ENCODE measurements around the gene KRT10.
"Not testable (repeated sequence)": the region's sequence is repeated elsewhere in the genome, so short reads cannot be mapped to it uniquely, and the experiment has no call there.

The KRT10 gene

DNA sequence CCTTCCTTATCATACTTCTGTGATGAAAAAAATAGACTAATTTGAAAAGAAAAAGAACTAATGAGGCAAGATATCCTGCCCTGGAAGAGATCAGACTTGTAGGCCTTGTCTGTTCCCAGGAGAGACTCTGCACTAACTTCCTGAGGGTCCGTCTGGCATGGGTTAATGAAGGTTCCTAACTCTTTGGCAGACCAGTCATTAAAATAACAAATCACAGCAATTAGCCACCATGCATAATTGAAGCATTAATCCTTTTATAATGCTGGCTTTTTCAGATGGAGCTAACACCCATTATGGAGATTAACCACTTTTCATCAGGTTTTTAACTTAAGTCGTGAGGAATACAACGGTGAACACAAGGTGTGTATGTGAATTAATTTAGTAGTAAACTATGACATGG, 10.4 kb upstream of the KRT10 start:
- no peak for DNase-seq

DNA sequence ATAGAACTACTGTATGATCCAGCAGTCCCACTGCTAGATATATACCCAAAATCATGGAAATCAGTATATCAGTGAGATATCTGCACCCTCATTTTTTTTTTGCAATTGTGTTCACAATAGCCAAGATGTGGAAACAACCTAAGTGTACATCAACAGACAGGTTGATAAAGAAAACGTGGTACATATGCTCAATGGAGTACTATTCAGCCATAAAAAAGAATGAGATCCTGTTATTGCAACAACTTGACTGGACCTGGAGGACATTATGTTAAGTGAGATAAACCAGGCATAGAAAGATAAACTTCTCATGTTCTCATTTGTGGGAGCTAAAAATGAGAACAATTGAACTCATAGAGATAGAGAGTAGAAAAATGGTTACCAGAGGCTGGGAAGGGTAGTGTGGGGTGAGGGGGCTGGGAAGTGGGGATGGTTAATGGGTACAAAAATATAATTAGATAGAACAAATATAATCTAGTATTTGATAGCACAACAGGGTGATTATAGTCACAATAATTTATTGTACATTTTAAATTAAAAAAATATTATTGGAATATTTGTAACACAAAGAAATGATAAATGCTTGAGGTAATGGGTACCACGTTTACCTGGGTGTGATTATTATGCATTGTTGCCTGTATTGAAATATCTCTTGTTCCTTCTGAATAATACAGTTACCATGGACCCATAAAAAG, 7.8 kb upstream of the KRT10 start:
- no peak for DNase-seq

DNA sequence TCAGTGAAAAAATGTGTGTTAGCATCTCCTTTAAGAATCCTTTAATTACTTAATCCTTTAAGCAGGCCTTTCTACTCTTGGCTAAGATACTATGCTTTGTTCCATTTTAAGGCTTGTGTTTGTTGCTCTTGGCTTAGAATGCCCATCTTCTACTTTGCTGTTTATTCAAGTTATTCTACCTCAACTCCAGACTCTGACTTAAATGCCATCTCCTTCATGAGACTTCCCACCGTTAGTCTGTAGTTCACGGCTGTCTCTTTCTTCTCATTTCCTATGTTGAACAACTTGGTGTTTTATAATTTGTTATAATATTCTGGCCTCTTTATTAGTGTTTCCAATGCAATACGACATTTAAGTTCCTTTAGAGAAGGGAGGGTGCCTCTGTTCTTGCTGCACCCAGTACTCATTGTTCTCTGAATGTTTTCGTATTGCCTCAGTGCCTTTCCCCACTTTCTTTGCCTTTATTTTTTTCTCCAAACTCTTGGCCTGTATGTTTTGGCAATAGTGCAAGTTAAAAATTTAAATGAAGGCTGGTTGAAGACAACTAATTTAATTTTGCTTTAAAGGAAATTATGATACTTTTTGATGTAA, 6.1 kb upstream of the KRT10 start:
- DNase-seq: no peak

DNA sequence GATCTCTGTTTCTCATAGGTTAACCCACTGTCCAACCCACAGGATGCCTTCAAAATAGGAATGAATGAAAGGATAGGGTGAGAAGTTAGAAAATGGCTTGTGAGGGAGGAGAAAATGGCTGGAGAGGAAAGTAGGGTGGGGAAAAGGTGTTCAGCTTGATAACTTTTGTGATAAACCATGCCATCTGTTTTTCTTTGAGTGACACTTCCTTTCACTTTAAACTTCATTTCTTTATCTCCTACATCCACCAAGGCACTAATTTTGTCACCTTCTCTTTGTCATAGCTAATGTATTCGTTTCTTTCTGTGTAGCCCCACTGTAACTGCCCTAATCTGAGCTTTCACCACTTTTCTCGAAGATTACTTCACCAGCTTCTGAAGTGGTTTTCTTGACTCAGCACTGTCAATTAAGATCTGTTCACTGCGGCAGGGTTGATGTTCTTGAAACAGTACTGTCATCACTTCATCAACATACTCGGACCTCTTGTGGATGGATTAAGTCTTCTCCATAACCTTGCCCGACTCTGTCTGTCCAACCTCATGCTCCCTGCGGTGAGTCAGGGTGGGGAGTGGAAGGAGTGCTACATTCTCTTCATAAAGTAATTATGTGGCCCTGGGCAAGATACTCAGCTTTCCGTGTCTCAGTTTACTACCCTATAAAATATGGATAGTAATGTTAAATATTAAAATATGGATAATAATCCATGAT, 5.5 kb upstream of the KRT10 start:
- peak; percentile 23 for DNase-seq

DNA sequence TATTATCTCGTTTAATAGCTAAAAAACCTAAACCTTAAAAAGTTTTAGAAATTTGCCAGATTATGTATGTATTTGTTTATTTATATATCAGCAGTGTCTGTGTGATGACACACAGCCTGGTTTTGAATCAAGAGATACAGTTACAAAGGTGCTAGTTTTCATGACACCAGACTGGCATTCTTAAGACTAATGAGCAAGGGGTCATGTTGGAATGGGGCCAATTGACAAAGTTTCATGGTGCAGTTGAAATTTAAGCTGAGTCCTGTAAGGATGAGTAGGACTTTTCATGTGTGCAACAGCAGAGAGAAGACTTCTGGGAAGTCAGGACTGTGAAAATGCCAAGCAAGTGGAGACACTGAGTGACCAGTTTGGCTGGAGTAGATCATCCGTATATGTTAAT, 3.2 kb upstream of the KRT10 start:
- DNase-seq: no peak

DNA sequence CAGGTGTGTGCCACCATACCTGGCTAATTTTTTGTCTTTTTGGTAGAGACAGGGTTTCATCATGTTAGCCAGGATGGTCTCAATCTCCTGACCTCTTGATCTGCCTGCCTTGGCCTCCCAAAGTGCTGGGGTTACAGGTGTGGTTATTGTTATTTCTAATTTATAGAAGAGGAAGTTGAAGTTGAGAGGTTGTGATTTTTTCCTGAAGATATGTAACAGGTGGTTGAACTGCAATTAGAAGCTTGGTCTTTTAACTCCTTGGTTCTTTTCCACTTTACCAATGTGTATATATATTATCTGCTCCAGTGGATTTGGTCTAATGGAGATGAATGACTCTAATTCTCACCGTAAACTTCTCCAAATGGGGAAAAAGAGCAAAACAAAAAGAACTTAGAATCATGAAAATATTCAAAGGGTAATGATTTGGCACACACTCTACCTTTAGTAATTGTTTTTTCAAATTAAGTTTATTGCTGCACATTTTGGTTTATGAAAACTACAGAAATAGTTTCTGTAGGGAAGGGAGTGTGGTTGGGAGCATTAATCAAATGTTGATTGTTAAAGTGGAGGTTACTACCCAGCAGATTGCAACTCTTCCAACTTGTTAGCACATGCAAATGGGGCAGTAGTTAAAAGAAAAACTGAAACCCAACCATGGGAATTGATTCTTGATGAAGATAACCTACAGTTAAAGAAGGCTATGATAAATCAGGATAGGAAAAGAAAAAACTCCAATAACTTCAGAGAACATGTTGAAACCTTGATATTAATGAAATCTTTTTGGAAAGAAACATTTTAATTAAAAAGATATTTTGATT, 1.8 kb upstream of the KRT10 start:
- no peak for DNase-seq

DNA sequence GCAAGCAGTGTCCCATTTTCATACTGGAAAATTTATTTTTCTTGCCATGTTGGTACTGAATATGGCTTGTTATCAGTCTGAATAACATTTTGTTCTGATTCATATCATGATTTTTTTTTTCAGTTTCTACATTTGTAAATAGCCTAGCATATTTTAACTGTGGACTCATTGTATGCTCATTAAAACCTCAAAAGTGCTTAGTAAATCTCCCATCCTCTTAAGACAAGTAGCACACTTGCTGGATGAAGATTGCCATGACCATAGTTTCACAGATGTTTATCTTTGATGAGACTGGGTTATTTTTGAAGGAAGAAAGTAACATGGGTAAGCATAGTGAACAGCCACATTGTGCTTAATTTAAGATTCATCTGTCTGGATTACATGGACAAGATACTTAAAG, 878 bp downstream of the KRT10 start:
- no peak for DNase-seq

DNA sequence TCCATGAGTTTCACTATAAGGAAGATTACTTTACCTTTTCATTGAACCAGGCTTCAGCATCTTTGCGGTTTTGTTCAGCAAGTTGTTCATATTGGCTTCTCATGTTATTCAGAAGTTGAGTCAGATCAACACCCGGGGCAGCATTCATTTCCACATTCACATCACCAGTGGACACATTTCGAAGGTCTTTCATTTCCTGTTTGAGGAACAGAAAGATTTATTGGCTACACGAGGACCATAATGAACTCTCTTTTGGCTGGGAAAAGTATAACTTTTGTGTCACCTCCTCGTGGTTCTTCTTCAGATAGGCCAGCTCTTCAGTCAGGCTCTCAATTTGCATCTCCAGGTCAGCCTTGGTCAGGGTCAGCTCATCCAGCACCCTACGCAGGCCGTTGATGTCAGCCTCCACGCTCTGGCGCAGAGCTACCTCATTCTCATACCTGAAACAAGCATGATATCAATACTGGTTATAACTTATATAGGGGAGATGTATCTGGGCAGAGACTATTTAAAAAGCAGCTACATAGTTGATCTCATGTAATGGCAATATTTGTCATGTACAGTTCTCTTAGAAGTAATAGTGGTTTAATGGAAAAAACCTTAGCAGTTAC, 2.1 kb downstream of the KRT10 start:
- DNase-seq: no peak

DNA sequence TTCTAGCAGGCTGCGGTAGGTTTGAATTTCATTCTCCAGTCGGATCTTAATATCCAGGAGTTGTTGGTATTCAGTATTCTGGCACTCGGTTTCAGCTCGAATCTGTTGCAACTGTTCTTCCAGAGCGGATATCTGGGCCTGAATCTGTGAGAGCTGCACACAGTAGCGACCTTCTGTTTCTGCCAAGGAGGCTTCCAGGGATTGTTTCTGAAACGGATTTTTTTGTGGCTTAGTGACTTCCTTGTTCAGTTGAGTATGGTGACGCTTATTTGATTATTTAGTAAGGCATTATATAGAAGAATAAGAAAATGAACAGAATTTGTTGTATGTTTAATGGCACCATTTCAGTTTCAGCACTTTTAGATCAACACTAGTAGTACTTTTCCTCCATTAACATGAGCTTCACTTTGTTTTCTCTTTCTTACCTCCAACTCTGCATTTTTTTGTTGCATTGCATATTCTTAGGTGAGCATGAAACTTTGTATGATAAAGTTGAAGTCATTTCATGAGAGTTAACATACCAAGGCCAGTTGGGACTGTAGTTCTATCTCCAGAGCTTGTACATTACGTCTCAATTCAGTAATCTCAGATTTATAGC, 2.8 kb downstream of the KRT10 start:
- peak; percentile 17 for DNase-seq

DNA sequence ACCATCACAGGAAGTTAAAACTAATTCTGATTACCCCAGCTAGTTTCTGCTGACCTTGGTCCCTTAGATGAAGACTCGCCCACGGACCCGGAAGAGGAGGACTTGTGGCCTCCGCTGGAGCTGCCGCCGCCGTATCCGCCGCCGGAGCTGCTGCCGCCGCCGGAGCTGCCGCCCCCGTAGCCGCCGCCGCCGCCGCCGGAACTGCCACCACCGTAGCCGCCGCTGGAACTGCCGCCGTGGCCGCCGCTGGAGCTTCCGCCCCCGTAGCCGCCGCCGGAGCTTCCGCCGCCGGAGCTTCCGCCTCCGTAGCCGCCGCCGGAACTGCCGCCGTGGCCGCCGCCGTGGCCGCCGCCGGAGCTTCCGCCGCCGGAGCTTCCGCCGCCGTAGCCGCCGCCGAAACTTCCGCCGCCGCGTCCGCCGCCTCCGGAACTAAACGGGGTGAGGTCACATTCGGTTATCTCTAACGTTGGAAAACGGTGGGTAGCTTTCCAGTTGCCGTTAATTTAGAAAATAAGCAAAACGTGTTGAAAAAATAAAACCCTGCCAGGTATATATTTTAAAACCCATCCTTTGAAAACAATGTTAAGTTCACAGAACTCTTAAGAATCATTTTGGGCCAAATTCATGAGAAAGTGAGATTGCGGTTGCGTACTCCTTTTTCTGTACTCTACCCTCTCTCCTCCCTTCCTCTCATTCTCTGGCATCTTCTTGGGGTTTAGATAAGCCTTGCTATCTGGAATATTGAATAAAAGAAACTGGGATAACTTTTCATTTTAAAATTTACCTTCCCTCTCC, 3.5 kb downstream of the KRT10 start:
- DNase-seq: peak; percentile 84

DNA sequence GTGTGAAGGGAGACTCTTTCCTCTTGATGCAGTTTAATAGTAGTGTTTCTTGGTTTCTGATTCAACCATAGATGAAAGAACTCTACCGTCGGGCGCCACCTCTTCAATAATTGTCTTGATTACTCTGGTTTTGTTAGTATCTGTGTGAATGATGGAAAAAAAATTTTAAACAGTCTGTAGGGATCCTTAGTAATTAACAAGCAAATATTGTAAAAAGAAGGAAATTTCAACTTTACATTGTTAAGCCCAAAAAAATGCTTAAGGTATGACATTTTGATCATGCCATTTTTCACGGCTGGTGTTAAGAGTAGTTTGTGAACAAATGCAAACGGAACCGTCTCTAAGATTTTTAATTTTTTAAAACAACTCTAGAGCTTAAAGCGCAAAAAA, 4.1 kb downstream of the KRT10 start:
- no peak for DNase-seq

DNA sequence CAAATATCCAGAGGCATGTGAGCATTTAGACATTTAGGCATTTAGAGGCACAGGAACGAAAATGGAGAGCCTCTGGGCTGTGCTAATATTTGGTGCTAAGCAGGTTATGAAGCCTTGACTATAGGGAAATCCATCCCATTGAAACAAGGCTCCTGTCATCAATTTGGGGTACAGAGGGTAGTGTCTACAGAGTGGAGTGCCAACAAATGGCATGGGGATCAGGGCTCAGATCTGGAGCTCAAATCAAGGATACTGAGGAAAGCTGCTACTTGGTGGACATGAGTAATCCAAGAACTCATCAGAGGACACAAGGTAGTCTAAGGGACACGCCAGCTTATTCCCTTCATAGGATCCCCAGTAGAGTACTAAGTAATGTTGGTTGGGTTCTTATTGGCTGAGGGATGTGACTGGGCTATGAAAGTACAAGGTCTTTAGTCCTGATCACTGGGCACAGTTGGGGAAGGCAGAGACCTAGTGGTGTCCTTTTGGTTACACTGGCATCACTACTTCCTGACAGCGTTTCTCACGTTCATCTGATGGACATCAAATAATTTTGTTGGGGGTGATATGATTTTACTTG, 5.2 kb downstream of the KRT10 start:
- no peak for DNase-seq

DNA sequence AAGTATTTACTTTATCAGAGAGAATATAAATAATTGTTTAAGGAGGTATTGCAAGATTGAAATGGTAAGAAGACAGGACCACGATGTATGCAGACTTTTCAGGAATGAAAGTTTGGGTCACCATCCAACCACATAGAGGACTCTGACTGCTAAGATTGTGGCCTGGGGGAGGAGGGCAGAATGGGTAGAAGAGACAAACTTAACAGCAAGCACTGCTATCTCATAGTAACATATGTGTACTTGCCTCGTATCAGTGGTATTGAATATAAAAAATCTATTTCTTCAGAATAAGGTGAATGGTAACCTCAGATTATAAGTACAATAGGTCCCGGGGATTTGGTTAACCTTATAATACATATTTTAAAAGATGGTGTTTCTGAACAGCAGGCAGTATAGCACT, 5.8 kb downstream of the KRT10 start:
- no peak for DNase-seq

DNA sequence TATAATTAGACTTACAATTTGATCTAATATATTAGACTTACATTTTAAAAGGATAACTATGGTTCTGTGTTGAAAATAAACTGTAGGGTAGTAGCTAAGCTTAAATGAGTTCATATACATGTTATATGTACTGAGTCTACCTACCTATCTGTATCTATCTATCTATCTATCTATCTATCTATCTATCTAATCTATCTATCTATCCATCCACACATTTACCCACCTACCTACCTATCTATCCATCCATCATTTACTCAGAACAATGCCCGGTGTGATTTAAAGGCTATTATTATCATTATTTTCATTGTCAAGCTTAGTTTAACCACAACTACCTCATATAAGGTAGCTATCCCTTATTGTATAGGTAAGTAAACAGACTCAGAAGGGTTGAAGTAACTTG, 7.0 kb downstream of the KRT10 start:
- no peak for DNase-seq

DNA sequence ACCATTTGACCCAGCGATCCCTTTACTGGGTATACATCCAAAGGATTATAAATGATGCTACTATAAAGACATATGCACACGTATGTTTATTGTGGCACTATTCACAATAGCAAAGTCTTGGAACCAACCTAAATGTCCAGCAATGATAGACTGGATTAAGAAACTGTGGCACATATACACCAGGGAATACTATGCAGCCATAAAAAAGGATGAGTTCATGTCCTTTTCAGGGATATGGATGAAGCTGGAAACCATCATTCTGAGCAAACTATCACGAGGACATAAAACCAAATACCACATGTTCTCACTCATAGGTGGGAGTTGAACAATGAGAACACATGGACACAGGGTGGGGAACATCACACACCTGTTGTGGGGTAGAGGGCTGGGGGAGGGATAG, 7.8 kb downstream of the KRT10 start:
- not testable (repeated sequence) for DNase-seq

DNA sequence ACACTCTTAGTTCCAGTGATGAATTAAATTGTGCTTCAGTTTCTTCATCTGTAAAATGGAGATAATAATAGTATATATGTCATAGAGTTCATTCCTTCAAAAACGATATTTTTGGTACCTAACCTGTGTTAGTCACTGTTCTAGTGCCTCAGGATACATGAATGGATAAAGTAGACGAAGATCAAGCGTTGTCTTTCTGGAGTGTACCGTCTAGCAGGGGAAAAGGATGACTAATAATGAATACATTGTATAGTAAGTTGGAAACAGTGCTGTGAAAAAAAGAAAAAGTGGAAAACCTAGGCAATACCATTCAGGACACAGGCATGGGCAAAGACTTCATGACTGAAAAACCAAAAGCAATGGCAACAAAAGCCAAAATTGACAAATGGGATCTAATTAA, 8.6 kb downstream of the KRT10 start:
- peak; percentile 59 for DNase-seq

DNA sequence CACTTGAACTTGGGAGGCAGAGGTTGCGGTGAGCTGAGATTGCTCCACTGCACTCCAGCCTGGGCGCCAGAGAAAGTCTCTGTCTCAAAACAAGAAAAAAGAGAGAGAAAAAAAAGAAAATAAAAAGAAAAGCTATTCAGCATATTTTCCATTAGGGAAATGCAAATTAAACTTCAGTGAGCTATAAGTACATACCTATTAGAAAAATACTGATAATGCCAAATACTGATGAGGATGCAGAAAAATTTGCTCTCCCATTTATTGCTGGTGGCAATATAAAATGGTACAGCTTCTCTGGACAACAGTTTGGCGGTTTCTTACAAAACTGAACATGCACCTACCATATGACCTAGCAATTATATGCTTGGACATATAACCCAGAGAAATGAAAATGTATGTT, 9.8 kb downstream of the KRT10 start:
- no peak for DNase-seq

DNA sequence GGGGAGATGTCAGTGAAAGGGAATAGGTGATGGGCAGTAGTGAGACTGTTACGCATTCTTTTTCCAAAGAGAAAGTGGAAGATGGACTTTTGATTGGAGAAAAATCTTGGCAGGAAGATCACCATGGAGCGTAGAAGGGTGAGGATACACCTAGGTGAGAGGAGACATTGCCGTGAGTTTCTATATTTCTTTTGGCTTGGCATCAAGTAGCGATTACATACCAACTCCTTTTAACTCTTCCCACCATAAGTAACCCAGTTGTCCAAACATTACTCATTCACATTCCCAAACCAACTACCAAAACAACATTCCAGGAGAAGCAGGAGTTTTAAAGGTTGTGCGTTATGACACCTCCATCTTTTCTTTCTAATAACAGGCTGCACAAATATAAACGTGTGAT, 11.9 kb downstream of the KRT10 start:
- DNase-seq: peak; percentile 79

DNA sequence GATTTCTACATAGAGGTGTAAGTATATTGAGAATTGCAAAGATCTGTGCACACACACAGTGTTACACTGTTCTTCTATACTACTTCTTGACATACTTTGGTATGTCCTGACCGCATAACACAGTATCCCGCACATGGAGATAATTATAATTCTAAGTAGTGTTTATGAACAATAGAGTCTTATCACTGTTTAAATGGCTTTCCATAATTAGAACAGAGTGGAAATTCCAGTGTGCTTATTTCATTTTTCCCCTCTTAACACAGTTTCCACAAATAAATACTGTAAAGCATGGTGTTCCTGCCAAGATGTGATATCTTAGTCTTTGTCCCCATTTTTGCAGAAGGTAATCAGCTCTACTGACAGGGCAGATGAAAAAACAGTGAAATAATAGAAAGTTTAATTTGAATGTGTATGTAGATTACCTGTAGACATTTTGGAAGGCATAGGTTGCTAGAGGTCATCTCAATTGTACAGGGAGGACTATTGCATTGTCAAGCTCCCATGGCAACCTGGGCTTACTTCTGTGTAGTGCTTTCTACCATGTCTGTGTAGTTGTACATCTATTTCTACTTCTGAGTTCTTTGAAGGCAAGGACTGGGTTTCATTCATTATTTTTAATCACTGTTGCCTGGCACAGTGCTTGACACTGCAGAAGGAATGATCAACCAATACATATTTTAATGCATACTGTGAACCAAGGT, 12.5 kb downstream of the KRT10 start:
- peak; percentile 52 for DNase-seq

DNA sequence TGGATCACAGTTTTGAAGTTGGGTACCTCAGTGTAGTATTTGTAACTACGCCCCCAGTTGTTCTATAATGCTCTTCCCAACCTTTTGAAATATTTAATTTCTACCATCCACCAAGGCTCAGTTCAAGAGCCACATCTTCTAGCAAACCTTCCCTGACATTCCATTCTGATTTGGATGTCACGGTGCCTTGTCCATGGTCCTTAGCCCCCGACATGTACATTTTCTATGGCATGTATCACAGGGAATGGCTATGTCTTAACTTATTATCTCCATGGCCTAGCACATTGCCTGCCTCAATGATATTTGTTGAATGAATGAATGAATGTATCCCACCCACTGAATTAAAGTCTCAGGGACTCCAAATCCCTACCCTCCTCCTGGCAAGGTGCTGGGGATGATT, 16.3 kb downstream of the KRT10 start:
- no peak for DNase-seq

Data from fibroblast of skin of back (primary cell).